Effector CD8-positive, alpha-beta T cell (primary cell): Measurements from ENCODE around the gene VPS13D.

Experiments
- DNase-seq: peaks from one replicate; lab custom pipeline; 2025; lab: John Stamatoyannopoulos, UW

VPS13D gene

DNA sequence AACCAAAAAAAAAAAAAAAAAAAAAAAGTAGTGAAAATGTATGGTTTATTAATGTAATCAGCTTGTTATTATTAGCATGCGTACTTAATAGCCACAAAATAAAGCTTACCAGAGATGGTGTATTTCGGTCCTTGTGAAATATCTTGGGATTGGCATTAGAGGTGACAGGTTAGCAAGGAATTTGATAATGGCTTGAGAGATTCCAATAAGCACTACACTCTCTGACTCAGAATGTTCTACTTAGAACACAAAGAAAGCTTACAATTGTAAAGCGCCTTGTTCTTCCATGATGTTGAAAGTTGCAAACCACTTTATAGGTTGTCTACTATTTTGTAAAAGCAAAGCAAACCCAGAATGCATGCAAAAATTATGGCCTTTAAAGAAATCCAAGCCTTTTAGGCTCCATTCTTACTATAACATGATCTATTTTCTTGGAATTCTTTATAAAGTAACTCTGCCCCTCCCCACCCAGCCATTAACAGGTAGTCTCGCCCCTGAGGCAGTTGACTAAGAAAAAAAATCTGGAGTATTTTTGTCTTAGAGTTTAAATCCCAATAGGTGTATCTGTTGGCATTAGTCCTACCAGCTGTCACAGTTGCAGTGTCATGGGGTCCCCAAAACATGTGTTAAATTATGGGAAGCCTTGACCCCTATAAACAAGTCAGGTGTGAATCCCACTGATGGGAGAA lies 259.0 kb downstream of the VPS13D start:
- no peak for DNase-seq

DNA sequence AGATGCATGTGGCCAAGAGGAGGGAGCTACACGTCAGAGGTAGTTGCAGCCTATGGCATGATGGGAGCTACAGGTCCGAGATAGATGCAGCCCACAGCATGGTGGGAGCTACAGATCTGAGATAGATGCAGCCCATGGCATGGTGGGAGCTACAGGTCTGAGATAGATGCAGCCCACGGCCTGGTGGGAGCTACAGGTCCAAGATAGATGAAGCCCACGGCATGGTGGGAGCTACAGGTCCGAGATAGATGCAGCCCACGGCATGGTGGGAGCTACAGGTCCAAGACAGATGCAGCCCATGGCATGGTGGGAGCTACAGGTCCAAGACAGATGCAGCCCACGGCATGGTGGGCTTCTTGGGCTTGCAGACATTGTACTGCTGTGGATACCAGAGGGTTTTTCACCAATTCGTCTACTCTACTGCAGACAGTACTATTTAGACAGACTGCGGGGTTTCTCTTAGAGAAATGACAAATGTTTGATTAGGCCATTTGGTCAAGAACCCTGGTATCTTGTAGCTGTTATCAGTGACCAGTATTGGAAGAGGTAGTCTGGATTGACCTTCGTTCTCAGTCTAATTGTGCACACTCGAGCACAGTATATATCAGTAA lies 260.8 kb downstream of the VPS13D start:
- DNase-seq = no peak

DNA sequence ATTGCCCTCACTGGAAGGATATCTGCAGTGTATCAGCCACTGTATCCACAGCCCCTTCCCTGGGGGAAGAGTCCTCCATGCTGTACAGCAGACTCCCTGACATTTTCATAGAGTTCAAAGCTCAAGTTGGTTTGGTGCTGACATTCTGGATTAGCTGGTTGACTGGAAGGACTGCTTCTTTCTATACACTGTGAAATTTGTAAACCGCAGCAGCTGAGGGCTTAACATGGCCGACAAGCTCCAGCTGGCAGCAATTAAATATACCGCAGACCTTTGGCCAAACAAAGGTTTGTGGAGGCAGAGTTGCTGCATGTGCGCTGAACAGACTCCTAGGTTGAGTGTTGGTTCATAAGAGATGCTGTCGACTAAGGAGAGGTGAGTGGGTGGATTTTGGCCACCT lies 261.8 kb downstream of the VPS13D start:
- DNase-seq = no peak

DNA sequence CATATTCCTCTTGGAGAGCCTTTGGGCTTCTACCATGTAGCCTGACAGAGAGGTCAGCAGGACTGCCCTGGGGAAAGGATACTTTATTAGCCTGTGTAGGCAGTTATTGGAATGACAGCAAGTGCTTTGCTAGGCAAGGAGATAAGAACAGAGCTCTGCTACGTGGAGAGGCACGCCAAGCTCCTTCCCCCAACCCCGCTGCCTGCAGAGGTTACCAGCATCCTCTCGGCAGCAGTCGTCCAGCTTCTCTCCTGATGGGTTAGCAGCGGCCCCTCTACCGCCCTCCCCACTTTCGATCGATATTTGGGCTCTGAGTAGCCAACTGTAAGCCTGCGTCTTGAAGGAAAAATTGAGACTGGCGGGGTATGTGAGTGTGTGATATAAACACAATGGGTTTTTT lies 265.9 kb downstream of the VPS13D start:
- no peak for DNase-seq

DNA sequence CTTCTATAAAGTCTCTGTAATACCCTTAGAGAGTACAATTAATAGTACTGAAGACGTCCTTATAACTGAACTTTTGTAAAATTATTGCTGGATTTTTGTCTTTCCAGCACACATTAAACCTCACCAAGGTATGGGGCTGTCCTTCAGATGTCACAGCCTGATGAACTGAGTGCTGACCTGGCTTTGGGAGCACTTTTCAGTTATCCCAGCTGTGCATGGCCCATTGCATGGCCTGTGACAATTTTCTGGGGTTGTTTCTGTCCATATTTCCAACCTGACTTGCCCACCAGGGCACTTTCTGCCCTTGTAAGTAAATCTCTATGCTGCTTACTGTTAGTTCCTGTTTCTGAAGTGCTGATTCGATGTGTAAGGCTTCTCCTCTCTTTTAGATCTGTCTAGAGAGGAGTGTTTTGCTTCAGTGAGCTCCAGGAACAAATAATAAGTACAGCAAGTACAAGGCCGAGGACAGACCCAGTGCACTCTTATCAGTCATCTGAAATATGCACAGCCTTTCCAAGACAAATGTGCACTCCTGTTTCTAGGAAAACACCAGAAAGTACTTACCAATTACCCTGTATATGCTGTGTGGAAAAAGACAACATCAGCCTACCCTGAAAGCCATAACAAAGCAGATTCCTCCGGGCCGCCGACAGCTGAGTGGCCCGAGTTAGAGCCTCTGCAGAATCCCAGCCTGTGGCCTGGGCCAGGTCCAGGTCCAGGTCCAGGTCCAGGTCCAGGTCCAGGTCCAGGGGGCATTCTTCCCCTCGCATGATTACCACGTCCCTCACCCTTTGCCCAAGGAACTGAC lies 266.5 kb downstream of the VPS13D start:
- DNase-seq = no peak

DNA sequence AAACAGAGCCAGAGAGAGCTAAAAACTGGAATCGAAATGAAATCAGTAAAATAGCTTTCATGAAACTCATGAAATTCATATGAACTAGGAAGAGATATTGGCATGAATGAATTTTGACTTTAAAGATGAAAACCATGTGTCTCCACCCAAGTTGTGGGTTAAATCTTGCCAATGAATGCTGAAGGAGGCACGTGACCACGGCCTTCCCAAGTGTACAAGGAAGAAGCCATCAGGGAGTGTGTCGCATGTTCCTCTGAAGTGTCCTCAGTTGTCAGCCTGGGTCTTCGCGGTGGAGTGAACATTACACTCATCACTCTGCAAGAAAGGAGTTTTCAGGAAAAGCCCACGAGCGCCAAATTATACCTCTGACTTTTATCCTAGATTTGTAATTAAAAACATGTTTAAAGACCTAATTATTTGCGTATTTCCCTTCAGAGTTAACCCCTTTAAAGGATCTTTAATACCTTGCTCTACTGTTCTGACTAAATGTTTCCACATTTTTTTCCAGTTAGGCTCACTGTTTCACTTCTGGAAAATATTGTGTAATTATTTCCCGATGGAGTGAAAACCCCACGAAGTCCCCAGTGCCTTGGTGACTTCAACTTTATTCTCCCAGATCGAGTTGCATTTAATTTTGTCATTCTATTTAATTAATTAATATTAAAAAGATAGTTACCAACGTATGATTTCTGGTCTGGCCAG lies 269.9 kb downstream of the VPS13D start:
- no peak for DNase-seq

DNA sequence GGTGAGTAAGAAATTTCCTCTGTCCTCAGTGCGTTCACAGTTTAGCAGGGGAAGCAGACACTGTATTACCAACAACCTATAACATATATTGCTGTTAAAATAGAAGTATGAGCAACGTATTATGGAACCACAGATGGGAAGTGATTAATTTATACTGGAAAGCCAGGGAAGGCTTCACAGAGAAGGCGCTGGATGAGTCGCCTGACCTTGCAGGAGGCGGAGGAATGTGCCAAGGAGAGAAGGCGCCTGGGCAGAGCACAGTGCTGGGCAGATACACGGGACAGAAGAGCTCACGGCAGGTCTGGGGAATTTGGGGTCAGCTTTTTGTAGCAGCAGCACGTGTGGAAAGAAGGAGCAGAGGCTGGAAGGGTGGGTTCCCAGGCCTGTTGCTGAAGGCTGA lies 271.8 kb downstream of the VPS13D start:
- no peak for DNase-seq

DNA sequence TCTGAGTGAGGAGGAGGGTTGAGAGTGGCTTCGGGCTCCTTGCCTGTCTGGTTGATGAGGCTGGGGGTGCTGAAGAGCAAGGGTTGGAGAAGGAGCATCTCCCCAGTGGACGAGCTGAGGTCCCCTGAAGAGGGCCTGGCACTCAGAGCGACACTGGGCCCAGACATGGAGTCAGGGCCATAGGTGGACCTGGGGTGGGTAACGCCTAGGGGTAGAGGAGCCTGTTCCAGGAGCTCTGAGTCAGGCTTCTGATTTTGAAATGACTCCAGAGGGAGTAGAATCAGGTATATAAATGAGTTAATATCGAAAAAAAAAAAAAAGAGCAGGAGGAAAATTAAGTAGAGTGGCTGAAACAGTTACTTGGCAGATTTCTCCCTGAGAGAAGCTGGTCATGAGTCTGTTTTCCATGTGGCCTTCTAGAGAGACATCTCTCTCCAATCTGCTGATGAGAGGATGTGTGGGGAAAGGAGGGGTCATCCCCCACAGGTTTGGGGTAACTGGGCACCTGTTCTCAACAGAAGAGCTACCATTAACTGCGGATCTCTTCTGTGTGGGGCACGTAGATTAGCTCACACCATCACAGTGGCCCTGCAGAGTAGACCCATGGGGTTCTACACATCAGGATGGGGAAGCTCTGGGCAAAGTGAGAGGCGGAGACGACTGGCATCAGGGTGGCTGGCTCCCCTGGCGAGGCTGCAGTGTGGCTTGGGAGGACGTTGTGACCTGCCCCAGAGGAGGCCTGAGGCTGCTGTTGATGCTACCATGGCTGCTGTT lies 272.7 kb downstream of the VPS13D start:
- DNase-seq = no peak

DNA sequence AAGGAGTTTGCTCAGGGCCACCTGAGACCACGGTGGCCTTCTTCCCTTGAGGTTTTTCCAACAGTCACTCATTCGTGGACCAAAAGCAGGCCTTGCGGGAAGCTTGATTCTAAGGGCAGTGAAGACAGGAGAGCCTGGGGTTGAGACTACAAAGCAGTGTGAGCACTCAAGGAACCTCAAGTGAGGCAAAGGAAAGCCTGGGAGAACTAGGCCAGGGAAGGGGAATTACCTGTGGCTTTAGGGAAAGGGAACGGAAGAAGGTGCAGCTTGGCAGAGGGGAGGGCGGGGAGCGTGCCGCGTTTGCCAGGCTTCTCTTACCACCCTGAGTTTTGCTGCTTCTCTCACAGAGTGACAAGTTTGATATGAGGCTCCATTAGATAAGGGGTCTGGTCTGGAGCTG lies 273.9 kb downstream of the VPS13D start:
- DNase-seq = no peak

DNA sequence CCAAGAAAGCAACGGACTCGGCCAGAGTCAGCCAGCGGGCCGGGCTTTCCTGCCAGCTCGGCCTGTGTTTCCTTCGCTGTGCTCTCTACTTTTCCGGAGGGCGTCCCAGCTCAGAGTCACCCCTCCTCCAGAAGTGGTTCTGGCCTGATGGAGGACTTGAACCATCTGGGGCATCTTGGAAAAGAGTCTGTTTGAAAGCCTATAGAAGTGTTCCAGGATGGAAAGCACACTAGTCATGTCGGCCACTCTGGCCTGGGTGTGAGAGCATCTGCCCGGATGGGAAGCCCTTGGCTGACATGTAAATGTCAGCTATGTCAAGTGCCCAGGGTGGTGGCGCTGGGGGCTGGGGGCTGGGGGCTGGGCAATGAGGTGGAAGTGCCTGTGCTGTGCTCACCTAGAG lies 274.8 kb downstream of the VPS13D start:
- DNase-seq = no peak

DNA sequence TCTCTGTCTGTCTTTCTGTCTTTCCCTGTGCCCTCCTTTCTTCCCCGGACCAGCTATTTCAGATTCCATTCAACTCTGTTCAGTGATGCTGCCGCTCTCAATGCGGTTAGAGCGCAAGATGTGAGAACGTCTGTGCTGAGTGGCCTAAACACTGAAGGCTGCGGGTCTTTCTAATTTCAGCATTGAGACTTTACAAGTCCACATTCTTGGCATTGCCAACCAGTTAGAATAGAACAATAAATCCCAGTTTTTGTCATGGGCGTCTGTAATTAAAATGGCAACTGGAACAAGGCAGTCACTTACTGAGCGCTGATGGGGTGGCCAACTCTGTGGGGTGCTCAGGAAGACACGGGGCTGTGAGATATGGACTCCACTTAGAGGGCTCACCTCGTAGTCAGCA lies 275.4 kb downstream of the VPS13D start:
- DNase-seq = no peak

DNA sequence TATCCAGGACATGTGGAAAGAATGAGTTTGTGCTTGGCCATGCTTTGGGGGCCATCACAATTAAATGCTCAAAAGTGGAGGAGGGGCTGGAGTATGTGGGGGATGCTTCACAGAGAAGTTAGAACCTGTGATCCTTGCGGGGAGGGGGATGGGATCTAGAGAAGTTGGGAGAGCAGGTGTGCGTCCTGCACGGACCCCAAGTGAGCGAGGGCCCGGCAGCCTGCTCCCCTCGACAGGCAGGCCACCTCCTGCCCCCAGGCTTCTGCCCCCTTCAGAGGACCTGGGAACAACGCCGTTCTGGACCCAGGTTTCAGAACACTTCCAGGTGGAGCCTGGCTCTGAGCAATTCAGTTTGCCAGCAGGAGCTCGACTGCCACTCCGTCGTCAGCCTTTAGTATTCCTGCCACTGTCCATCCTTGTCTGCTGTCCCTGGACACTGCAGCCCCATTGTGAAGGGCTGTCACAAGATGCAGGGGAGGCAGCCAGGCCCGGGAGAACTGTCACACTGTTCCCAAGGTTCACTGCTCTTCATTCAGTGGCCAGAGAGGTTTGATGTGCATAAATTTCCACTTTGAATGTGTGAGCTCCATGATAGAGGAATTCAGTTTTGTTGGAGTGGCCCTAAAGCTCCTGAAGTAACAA lies 275.9 kb downstream of the VPS13D start:
- DNase-seq = no peak

DNA sequence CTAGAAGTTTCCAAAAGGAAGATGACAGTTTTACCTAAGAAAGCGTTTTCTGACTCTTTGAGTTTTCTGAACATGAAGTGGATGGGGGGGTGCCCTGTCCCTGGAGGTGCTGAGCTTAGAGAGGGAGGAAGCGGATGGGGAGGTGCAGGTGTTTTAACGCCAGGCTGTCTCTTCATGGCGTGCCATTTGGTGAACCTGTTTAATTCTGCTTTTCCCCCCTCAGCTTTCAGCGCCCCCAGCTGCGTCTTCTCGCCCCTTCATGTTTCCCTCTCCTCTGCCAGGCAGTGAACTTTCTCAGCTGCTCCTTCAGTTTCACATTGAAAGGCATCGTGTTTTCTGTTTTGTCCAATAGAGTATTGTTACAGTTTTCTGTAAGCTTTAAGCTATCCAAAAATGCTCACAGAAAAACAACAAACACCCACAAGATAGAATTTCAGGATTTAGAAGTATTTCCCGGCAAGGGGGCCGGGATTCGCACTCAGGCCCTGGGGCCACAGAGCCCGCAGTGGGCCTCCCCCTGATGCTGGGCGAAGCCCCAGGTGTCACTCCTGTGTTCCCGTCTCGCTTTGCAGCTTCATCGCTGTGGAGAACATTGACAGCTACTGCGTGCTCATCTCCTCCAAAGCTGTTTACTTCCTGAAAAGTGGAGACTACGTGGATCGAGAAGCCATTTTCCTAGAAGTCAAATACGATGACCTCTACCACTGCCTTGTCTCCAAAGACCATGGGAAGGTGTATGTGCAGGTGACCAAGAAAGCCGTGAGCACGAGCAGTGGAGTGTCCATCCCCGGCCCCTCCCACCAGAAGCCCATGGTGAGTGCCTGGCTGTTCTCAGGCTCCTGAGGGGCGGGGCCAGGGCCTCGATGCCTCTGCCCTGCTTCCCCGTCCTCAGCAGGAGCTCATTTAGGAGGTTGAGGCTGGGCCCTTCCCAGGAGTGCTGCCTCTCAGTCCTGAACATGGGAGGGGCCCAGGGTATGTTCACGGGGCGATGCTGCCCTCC lies 276.8 kb downstream of the VPS13D start:
- no peak for DNase-seq

DNA sequence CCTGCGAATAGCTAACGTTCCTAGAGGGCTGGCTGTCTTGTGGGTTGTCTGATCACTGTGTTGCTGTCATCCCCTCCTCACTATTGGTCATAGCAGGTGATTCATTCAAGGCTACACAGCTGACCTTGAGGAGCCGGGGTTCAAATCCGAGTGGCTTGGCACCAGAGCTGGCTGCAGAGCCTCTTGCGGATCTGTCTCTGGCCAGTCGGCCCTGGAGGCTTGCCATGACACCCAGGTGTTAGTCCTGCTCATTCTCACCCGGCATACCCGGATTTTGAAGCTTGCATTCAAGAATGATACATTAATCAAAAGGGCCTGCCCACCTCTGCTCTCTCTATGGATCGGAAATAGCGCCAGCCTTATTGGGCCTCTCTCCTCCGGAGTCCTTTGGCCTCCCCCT lies 277.8 kb downstream of the VPS13D start:
- DNase-seq = no peak

DNA sequence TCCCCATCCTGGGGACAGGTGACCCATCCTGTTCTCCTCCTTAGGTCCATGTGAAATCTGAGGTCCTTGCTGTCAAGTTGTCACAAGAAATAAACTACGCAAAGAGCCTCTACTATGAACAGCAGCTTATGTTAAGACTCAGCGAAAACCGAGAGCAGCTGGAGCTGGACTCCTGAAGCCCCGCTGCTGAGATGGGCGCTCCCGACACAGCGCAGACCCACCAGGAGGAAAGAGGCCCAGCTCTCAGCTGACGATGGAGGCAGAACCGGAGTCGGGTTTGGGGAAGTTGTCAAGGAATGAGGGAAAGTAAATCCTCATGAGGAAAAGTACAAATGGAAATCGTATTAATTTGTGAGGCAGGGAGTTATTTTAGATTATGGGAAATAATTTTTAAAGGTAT lies 279.0 kb downstream of the VPS13D start:
- no peak for DNase-seq

DNA sequence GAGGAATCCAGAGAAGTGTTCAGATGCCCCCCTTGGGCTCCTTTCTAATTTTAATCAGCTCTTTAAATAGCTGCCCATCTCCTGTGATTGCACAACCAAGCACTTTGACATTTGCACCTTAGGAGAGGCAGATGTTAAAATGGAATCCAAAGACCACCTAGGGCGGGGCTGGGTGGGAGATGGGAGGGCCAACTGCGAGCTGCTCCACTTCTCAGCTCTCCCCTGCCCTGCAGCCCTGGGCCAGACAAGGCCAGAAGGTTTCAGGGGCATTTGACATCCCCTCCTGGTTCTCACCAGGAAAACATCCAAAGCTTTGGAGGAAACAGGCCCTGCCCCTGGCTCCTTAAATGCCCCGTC lies 281.3 kb downstream of the VPS13D start:
- no peak for DNase-seq

DNA sequence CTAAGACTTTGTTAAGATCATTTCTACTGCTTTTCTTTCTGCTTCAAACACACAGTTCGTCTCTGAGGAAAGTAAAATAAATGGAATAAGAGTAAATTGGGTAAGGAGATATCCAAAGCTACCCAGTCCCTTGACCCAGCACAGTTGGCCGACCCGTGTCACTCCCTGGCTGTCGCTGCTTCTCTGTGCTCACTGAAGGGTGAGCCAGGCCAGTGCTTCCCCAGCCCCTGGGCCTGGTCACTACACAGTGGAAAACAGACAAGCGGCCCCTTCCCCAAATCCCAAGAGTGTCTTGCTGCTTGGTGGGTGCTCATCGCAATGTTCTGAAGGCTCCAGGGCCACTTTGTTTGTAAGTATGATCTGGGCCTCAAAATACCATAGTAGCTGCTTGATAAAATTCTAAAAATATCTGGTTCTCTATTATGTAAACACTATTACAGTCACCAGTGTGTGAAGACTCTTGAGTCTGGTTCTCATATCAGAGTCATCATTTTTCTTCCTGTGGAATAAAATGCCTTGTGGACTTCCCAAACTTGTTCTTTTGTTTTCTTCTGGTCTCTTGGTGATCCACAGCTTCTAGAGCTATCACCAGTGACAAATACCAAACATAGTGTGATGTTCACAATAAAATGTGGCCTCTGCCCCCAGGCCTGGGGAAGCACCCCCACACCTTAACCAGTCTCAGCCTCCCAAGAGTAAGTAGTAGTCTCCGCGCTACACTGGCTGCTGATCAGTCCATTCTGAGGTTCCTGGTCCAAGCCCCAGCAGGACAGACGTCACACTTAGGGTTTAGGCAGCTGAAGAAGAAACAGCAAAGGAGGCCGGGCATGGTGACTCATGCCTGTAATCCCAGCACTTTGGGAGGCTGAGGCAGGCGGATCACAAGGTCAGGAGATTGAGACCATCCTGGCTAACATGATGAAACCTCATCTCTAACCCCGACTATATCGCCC lies 282.0 kb downstream of the VPS13D start:
- no peak for DNase-seq

DNA sequence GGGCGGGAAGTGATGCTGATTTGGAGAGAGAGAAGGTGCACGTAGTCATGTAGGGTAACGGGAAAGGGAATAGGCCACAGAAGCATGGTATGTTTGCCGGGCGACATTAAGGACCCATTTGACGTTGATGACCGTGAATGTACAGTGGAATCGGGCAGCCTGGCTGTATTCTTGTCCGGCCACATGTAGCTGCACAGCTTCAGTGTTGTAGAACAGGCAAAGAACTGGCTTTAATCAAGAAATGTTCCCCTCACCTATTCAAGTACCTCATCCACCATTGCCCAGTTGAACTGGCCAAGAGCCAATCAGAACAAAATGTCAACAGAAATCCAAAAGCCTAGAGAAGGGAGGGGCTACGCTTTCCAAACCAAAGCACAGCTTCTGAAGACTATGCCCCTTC lies 283.4 kb downstream of the VPS13D start:
- DNase-seq = no peak

DNA sequence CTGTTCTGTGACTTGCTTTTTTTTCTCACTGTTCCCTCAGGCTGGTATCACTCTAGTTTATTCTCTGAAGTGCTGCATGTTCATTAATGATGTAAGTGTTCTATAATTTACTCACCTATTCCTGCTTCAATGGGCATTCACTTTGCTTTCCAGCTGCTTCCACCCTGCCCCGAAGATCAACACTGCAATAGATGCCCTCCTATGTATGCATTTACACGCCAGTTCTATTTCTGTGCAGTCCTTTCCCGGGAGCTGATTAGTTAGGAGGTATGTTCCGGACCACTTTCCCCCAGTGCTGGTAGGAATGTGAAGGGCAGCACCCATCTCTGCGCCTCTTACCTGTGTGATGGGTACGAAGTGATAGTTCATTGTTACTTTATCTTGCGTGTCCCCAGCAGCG lies 284.8 kb downstream of the VPS13D start:
- DNase-seq = no peak
